Transverse colon (tissue), 4 donors: ENCODE measurements around the gene SCAMP1.

ENCODE experiments used
- CTCF ChIP-seq, 5 experiments: fragments of 200-600 bp in 3 of 5; fragments of 450-650 bp in 2 of 5; sonication (generic) in 3 of 5; IDR thresholded peaks; 1 replicate in 2 of 5; 2 replicates in 3 of 5; pipeline ENCODE4 v1.5.1; 2016 to 2017; ENCODE audit warnings: antibody characterized with exemption in 5 of 5, inconsistent platforms in 3 of 5, mild to moderate bottlenecking in 2 of 5, moderate library complexity in 1 of 5
- POLR2A ChIP-seq: fragments of 450-650 bp; IDR thresholded peaks from one replicate; pipeline ENCODE4 v1.6.1; 2016; ENCODE audit warnings: antibody characterized with exemption, mild to moderate bottlenecking, moderate library complexity
- POLR2AphosphoS5 ChIP-seq, 3 donors: sonication (generic); formaldehyde crosslinking; IDR thresholded peaks; one replicate each; pipeline ENCODE4 v1.6.1; 2016; ENCODE audit warnings: antibody characterized with exemption in 3 of 3

DNA sequence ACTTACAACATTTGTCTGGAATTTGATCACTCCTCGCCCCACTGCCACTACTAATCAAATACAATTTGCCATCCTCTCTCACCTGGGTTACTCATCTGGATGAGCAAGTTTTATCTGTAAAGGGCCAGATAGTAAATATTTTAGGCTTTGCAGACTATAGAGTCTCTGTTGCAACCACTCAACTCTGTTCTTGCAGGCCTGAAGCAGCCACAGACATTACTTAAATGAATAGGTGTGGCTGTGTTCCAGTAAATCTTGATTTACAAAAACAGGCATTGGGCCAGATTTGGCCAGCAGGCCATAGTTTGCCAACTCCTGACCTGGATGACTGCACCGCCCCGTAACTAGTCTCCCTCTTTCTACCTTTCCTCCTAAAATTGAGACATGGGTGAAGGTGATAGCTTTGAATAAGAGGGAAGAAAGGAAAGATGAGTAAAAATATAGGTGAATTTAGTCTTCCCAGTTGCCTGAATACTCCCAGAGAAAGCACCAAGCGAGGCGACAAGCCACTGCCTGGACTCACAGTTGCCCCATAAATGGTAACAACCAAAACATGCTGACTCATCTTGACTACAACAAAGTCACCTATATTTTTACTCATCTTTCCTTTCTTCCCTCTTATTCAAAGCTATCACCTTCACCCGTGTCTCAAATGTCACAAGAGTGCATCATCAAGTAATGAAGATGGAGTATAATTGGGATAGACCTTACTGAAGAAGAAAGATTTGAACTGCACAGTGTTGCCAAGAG, 32.5 kb upstream of the SCAMP1 start:
- no peak for TF ChIP-seq POLR2AphosphoS5 (IDR thresholded peaks at IDR 0.05)
- no peak for TF ChIP-seq CTCF (IDR thresholded peaks at IDR 0.05)
- TF ChIP-seq POLR2A, result no peak
